ENCODE measurements around the gene IL1R2. TPM values are rescaled to one million over a fixed set of nuclear protein-coding genes. Genes with fewer than 3 reads are reported as not detected.

The IL1R2 gene
- total and polyA plus RNA-seq, 2 of the 8 experiments (the other 6 are each of a cell fraction or from before 2014, with no cell fraction given): 0.06 TPM; not detected in 1

- TF ChIP-seq NANOG (IDR thresholded peaks at IDR 0.05; ENCODE audit: insufficient read depth, low read depth, low read length, poor library complexity, severe bottlenecking) (no peak), JUN (IDR thresholded peaks at IDR 0.05; ENCODE audit: low read depth, low read length) (no peak), KDM1A (IDR thresholded peaks at IDR 0.05; ENCODE audit: borderline replicate concordance, low read length) (no peak), SIRT6 (IDR thresholded peaks at IDR 0.05; ENCODE audit: low read length) (no peak), SIN3A (conservative IDR thresholded peaks at IDR 0.05 in 1 of 2, IDR thresholded peaks at IDR 0.05 in 1 of 2; ENCODE audit: low read depth in 1 of 2, low read length in 2 of 2) (no peak), KDM5A (IDR thresholded peaks at IDR 0.05; ENCODE audit: low read length) (no peak)
Measured at GRCh38 chr2:102044235-102044896, 52.6 kb downstream of the IL1R2 start (continued).
